Fibroblast of lung (primary cell): ENCODE data around the gene RBMS1.

Experiments used
- EZH2 ChIP-seq: IDR thresholded peaks from 2 replicates; pipeline ENCODE4 v1.5.1; 2012; ENCODE audit warnings: low read length, control low read depth, mild to moderate bottlenecking; ENCODE audit errors: missing control alignments
- TF ChIP-seq, protein P1 (sequence below), 2 donors: IDR thresholded peaks in 1 of 2; conservative IDR thresholded peaks in 1 of 2; 1 replicate in 1 of 2; 2 replicates in 1 of 2; pipeline ENCODE4 v1.5.1; 2011 to 2012; ENCODE audit warnings: low read length in 2 of 2, control low read depth in 1 of 2, inconsistent platforms in 1 of 2, low read depth in 1 of 2, mild to moderate bottlenecking in 1 of 2

DNA sequence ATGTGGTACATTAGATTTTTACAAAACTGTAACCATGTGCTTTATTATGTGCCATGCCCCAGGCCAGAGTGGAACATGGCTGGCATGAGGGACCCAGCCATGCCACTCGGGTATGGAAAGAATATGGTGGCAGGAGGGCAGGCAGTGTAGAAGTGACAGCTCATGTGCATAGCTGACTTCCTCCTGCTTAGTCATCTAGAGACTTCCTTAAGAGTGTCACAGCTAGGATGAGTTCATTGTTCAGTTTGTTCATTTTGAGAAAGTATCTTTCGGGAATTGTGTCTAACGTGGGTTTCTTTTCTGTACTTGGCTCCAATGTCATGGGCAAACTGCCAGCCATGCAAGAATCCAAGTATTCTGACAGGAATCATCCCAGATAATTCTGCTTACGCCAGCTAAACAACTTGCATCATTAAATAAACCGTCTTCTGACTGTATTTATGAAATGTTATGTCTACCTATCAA is 199.2 kb downstream of the RBMS1 start:
- TF ChIP-seq, protein P1, sequence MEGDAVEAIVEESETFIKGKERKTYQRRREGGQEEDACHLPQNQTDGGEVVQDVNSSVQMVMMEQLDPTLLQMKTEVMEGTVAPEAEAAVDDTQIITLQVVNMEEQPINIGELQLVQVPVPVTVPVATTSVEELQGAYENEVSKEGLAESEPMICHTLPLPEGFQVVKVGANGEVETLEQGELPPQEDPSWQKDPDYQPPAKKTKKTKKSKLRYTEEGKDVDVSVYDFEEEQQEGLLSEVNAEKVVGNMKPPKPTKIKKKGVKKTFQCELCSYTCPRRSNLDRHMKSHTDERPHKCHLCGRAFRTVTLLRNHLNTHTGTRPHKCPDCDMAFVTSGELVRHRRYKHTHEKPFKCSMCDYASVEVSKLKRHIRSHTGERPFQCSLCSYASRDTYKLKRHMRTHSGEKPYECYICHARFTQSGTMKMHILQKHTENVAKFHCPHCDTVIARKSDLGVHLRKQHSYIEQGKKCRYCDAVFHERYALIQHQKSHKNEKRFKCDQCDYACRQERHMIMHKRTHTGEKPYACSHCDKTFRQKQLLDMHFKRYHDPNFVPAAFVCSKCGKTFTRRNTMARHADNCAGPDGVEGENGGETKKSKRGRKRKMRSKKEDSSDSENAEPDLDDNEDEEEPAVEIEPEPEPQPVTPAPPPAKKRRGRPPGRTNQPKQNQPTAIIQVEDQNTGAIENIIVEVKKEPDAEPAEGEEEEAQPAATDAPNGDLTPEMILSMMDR (conservative IDR thresholded peaks at IDR 0.05 in 1 of 2, IDR thresholded peaks at IDR 0.05 in 1 of 2; ENCODE audit: low read depth in 1 of 2, low read length in 2 of 2) = no peak
- no peak for TF ChIP-seq EZH2
